ENCODE results near the gene KLHL1.
A peak's percentile ranks its signal among the peaks of the same experiment; 100 is the strongest.

KLHL1 gene

DNA sequence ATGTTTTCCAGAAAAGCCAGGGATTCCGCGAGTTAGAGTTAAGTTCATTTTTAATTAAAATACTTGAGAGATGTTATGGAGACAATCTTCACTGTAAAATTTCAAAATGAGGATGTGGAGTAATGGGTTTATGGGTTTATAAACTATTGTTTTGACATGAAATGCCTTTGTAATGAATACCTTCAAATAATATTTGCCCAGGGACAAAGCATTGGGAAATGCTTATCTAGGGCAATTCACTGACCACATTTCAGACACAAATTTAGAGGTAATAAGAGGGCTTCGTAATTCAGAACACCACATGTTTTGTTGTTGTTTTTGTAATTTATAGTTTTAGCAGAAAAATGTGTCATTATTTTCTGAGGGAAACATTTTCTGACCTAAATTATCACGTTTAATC is 241.7 kb downstream of the KLHL1 start:
- H3K4me3 ChIP-seq (replicated peaks; ENCODE audit: insufficient read depth, low read length): no peak overlapping the region
- H3K27me3 ChIP-seq (ENCODE audit: insufficient read depth, poor library complexity, severe bottlenecking): no peaks in the 10 kb centered on the region
- TF ChIP-seq GABPA (IDR thresholded peaks at IDR 0.05; ENCODE audit: low read depth) (no peak), SPI1 (IDR thresholded peaks at IDR 0.05; ENCODE audit: borderline replicate concordance, low read depth) (no peak), POLR2AphosphoS5 (IDR thresholded peaks at IDR 0.05; ENCODE audit: low read depth) (no peak), REST (IDR thresholded peaks at IDR 0.05; ENCODE audit: insufficient replicate concordance, low read depth) (no peak), CTCF (IDR thresholded peaks at IDR 0.05; ENCODE audit: insufficient read depth, low read length) (no peak)
- DNase-seq (ENCODE audit: low read depth in 1 of 2, low spot score in 1 of 2): no peak
- H3K27ac ChIP-seq (replicated peaks): no peak overlapping the region

- no peaks in the 10 kb centered on the region for H3K27me3 ChIP-seq (ENCODE audit: insufficient read depth, poor library complexity, severe bottlenecking)
- H3K4me3 ChIP-seq (replicated peaks; ENCODE audit: insufficient read depth, low read length): no peak overlapping the region
- DNase-seq (ENCODE audit: low read depth in 1 of 2, low spot score in 1 of 2): peak in 1 of 2 experiments; percentile 2
- no peak for TF ChIP-seq POLR2AphosphoS5 (IDR thresholded peaks at IDR 0.05; ENCODE audit: low read depth)
- no peak overlapping the region for H3K27ac ChIP-seq (replicated peaks)
Observed at GRCh38 chr13:69857183-69857821, 250.9 kb downstream of the KLHL1 start.

DNA sequence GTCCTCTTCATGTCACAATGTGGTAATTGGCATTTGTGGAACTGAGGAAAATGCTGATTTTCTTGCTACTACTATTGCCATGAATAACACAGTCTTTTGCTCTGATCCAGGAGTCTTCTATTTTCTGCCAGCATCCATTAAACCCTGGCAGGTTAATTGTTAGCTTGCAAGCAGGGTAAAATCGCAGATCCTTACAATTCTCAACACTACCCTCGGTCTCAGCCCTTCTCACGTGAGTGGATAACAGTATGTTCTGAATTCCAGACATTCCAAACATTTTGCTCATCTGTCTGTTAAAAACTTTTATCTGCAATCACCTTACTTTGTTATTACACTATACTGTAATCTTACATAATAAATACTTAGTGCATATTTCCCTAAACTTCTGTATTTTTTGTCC is 251.9 kb downstream of the KLHL1 start:
- Histone ChIP-seq H3K27me3 (ENCODE audit: insufficient read depth, poor library complexity, severe bottlenecking) (no peaks in the 10 kb centered on the region), H3K4me3 (replicated peaks; ENCODE audit: insufficient read depth, low read length) (no peak overlapping the region), H3K27ac (replicated peaks) (no peak overlapping the region)
- DNase-seq (ENCODE audit: low read depth in 1 of 2, low spot score in 1 of 2): no peak
- TF ChIP-seq GABPA (IDR thresholded peaks at IDR 0.05; ENCODE audit: low read depth): no peak
- TF ChIP-seq CTCF (IDR thresholded peaks at IDR 0.05; ENCODE audit: insufficient read depth, low read length): no peak

- TF ChIP-seq GABPA (IDR thresholded peaks at IDR 0.05; ENCODE audit: low read depth) (no peak), POLR2AphosphoS5 (IDR thresholded peaks at IDR 0.05; ENCODE audit: low read depth) (no peak), CTCF (IDR thresholded peaks at IDR 0.05; ENCODE audit: insufficient read depth, low read length) (no peak), SPI1 (IDR thresholded peaks at IDR 0.05; ENCODE audit: borderline replicate concordance, low read depth) (no peak), REST (IDR thresholded peaks at IDR 0.05; ENCODE audit: insufficient replicate concordance, low read depth) (no peak)
- H3K4me3 ChIP-seq (replicated peaks; ENCODE audit: insufficient read depth, low read length): no peak overlapping the region
- DNase-seq (ENCODE audit: low read depth in 1 of 2, low spot score in 1 of 2): no peak
- no peak overlapping the region for H3K27ac ChIP-seq (replicated peaks)
- H3K27me3 ChIP-seq (ENCODE audit: insufficient read depth, poor library complexity, severe bottlenecking): no peaks in the 10 kb centered on the region
Observed at GRCh38 chr13:69828527-69828926, 279.7 kb downstream of the KLHL1 start.
